Measurements from ENCODE around the gene MAML3. TPM values are rescaled to one million over a fixed set of nuclear protein-coding genes. Genes with fewer than 3 reads are reported as not detected.

MAML3 gene
- total RNA-seq, 4 donors from 2014 or later = 16.1 to 40.0 (median 18.1) TPM

- DNase-seq = no peak
- Histone ChIP-seq H3K27ac (no peak overlapping the region), H3K9me3 (no peaks in the 10 kb centered on the region), H3K4me3 (no peak overlapping the region), H3K36me3 (no peaks in the 10 kb centered on the region), H3K4me1 (peaks cover 0 to 3% (median 0%) of the 10 kb centered on the region in 4 donors), H3K27me3 (no peaks in the 10 kb centered on the region)
- 53 to 79% methylated on average over 3 of the region's 3 CpGs for WGBS, 2 donors (ENCODE audit: low coverage in 1 of 2)
- TF ChIP-seq CTCF (IDR thresholded peaks at IDR 0.05) (no peak), EP300 (IDR thresholded peaks at IDR 0.05; ENCODE audit: low read depth) (no peak), POLR2A (IDR thresholded peaks at IDR 0.05) (no peak), POLR2AphosphoS5 (IDR thresholded peaks at IDR 0.05) (no peak)
- intact Hi-C loops (cut with DNase I; ENCODE audit: low total_unique reads) = no loop called here
- in situ Hi-C loops (cut with MboI; ENCODE audit: low pct_ligation_motif_present in 1 of 4, low pct_unique_long_range_greater_than_20kb in 1 of 4, low sequenced_read_pairs in 3 of 4) = no loop called here
These were observed 372.9 kb downstream of the MAML3 start for GRCh38 chr4:139781066-139781465.

- in situ Hi-C loops (cut with MboI; ENCODE audit: low pct_ligation_motif_present in 1 of 4, low pct_unique_long_range_greater_than_20kb in 1 of 4, low sequenced_read_pairs in 3 of 4) = no loop called here
These were observed 374.3 kb downstream of the MAML3 start for GRCh38 chr4:139779691-139780090.

GRCh38 chr4:139777757-139778156 lies 376.2 kb downstream of the MAML3 start:
- Histone ChIP-seq H3K4me3 (no peak overlapping the region), H3K4me1 (peaks cover 0 to 19% (median 4%) of the 10 kb centered on the region in 4 donors), H3K27ac (no peak overlapping the region), H3K9me3 (no peaks in the 10 kb centered on the region), H3K27me3 (no peaks in the 10 kb centered on the region), H3K36me3 (no peaks in the 10 kb centered on the region)
- in situ Hi-C loops (cut with MboI; ENCODE audit: low pct_ligation_motif_present in 1 of 4, low pct_unique_long_range_greater_than_20kb in 1 of 4, low sequenced_read_pairs in 3 of 4) = no loop called here
- intact Hi-C loops (cut with DNase I; ENCODE audit: low total_unique reads) = no loop called here
- 76 to 91% methylated on average over 2 to 3 of the region's 3 CpGs for WGBS, 2 donors (ENCODE audit: low coverage in 1 of 2)
- no peak for DNase-seq
- TF ChIP-seq CTCF (IDR thresholded peaks at IDR 0.05) = no peak
- TF ChIP-seq EP300 (IDR thresholded peaks at IDR 0.05; ENCODE audit: low read depth) = no peak
- TF ChIP-seq POLR2AphosphoS5 (IDR thresholded peaks at IDR 0.05) = no peak
- no peak for TF ChIP-seq POLR2A (IDR thresholded peaks at IDR 0.05)

More at GRCh38 chr4:139779691-139780090, 374.3 kb downstream of the MAML3 start:
- no peak for TF ChIP-seq POLR2AphosphoS5 (IDR thresholded peaks at IDR 0.05)
- Histone ChIP-seq H3K36me3 (no peaks in the 10 kb centered on the region), H3K4me1 (peaks cover 0 to 14% (median 1%) of the 10 kb centered on the region in 4 donors), H3K27ac (no peak overlapping the region), H3K27me3 (no peaks in the 10 kb centered on the region), H3K4me3 (no peak overlapping the region), H3K9me3 (no peaks in the 10 kb centered on the region)
- 93 to 100% methylated on average over 4 to 9 of the region's 9 CpGs for WGBS, 2 donors (ENCODE audit: low coverage in 1 of 2)
- intact Hi-C loops (cut with DNase I; ENCODE audit: low total_unique reads) = no loop called here
- DNase-seq = no peak

GRCh38 chr4:139776235-139776634 lies 377.7 kb downstream of the MAML3 start:
- Histone ChIP-seq H3K4me3 (no peak overlapping the region), H3K27me3 (no peaks in the 10 kb centered on the region), H3K9me3 (no peaks in the 10 kb centered on the region), H3K36me3 (no peaks in the 10 kb centered on the region), H3K27ac (no peak overlapping the region), H3K4me1 (peaks cover 0 to 19% (median 4%) of the 10 kb centered on the region in 4 donors)
- TF ChIP-seq EP300 (IDR thresholded peaks at IDR 0.05; ENCODE audit: low read depth) (no peak), CTCF (IDR thresholded peaks at IDR 0.05) (no peak), POLR2A (IDR thresholded peaks at IDR 0.05) (no peak)
- WGBS, 2 donors (ENCODE audit: low coverage in 1 of 2) = 60 to 68% methylated on average over 4 of the region's 4 CpGs
- intact Hi-C loops (cut with DNase I; ENCODE audit: low total_unique reads) = no loop called here
- no peak for DNase-seq
- in situ Hi-C loops (cut with MboI; ENCODE audit: low pct_ligation_motif_present in 1 of 4, low pct_unique_long_range_greater_than_20kb in 1 of 4, low sequenced_read_pairs in 3 of 4) = no loop called here

Data from transverse colon (tissue), 4 donors.